Heart left ventricle (tissue), 16 donors: ENCODE data around the gene DOCK7. TPM values are rescaled to one million over a fixed set of nuclear protein-coding genes. Genes with fewer than 3 reads are reported as not detected.
"Not testable (repeated sequence)": the region's sequence is repeated elsewhere in the genome, so short reads cannot be mapped to it uniquely, and the experiment has no call there.

Experiments used
- ATAC-seq, 4 donors: fragments of 200-7000 bp; cut with Tn5 transposase; one replicate each; pipeline ENCODE4 v1.9.1; 2020 to 2022; ENCODE audit warnings: moderate library complexity in 4 of 4, mild to moderate bottlenecking in 3 of 4, moderate number of reproducible peaks in 1 of 4
- DNase-seq, 5 donors: peaks; one replicate each; pipeline ENCODE4 v3.0.0-alpha.2; 2020
- H3K27ac ChIP-seq, 12 donors: fragments of 200-600 bp; sonication (generic) in 4 of 12; one replicate each; pipeline versions ENCODE4 v1.5.0 to v1.8.0; 2016 to 2022; ENCODE audit warnings: mild to moderate bottlenecking in 2 of 12
- H3K27me3 ChIP-seq, 9 donors: fragments of 200-600 bp; sonication (generic) in 2 of 9; one replicate each; pipeline versions ENCODE4 v1.5.1 to v1.8.0; 2016 to 2022; ENCODE audit warnings: mild to moderate bottlenecking in 3 of 9
- H3K36me3 ChIP-seq, 9 donors: fragments of 200-600 bp; sonication (generic) in 2 of 9; one replicate each; pipeline versions ENCODE4 v1.5.0 to v1.8.0; 2018 to 2022; ENCODE audit warnings: mild to moderate bottlenecking in 2 of 9
- H3K4me1 ChIP-seq, 12 donors: fragments of 200-600 bp; sonication (generic) in 4 of 12; one replicate each; pipeline versions ENCODE4 v1.5.0 to v1.8.0; 2016 to 2022; ENCODE audit warnings: mild to moderate bottlenecking in 3 of 12
- H3K4me3 ChIP-seq, 12 donors: fragments of 200-600 bp; sonication (generic) in 4 of 12; one replicate each; pipeline versions ENCODE4 v1.5.0 to v1.8.0; 2017 to 2022; ENCODE audit warnings: mild to moderate bottlenecking in 9 of 12, moderate library complexity in 4 of 12
- H3K9me3 ChIP-seq, 12 donors: fragments of 200-600 bp; sonication (generic) in 4 of 12; one replicate each; pipeline versions ENCODE4 v1.5.0 to v1.8.0; 2016 to 2022; ENCODE audit warnings: mild to moderate bottlenecking in 1 of 12
- CTCF ChIP-seq, 12 donors: fragments of 200-600 bp; sonication (generic) in 4 of 12; IDR thresholded peaks; one replicate each; pipeline versions ENCODE4 v1.5.0 to v1.8.0; 2018 to 2022; ENCODE audit warnings: antibody characterized with exemption in 12 of 12, mild to moderate bottlenecking in 5 of 12
- POLR2A ChIP-seq, 2 donors: fragments of 450-650 bp; IDR thresholded peaks; one replicate each; pipeline ENCODE4 v1.6.1; 2017; ENCODE audit warnings: antibody characterized with exemption in 2 of 2, mild to moderate bottlenecking in 2 of 2, moderate library complexity in 2 of 2
- WGBS, 4 donors: extraction: QIAGEN DNeasy Blood & Tissue Kit in 2 of 4; methylation state at CpG; one replicate each; pipeline versions ENCODE4 v1.1.5 to v1.1.7; 2013 to 2018; 5-methylcytosine and 5-hydroxymethylcytosine counted together
- intact Hi-C, 10 donors: fragments of 100-400 bp; cut with DNase I; formaldehyde crosslinking; loops; one replicate each; pipeline versions ENCODE4 v1.11.1 to v1.14.2; 2022
- polyA plus RNA-seq, 2 donors: library from polyadenylated mRNA; stranded (reverse); fragments of 200-250 nt; gene quantifications; one replicate each; pipeline ENCODE4 v1.2.3, GENCODE V29; 2013
- total RNA-seq, 9 donors: library from RNA; depleted of rRNA in 2 of 9; stranded (reverse); fragments of >200 nt in 2 of 9; fragmentation: NEBNext Ultra II Directional in 3 of 9; extraction: Animal tissue kit (Norgen Biotek cat#: 25700) in 3 of 9; gene quantifications; one replicate each; pipeline versions ENCODE4 v1.1.0 to v1.2.4, GENCODE V29; 2016 to 2023
- donor health status: ischemic (EF 13 %, LVEDD 7.1; RV severe dilation, severe dysfunction).
- donor health status: healthy with polysubstance abuse.
- donor health status: DM: no; HTN: yes; CAD: no.
- donor health status: DM: no; HTN: no; CAD: no.
- donor health status: ischemic (EF 25% LVEDD 6.9; RV normal size, moderate dysfunction).
- donor health status: ischemic (EF 25% LVEDD 5.7; RV mildly dilated, moderate dysfunction).
- donor health status: healthy.
- donor health status: DM: yes; HTN: yes; CAD: no.
- donor health status: ischemic (EF 35%, LVEDD 5.7; RV mildly dilated, moderate dysfunction).
- donor health status: nonischemic (EF 11% LVEDD 7.7; RV severe dilation, severe dysfunction).
- donor health status: DM: yes; HTN: yes; CAD: no.
- donor health status: PGD.
- donor health status: ischemic (EF 29% LVEDD 5.4; RV normal size, mild dysfunction).
- donor health status: nonischemic (EF 23%, LVEDD 6.1; RV moderate dilation, normal function).

DOCK7 gene
- total and polyA plus RNA-seq, 11 donors = 2.9 to 26.7 (median 11.6) TPM

GRCh38 chr1:62685431-62685859, 2.7 kb downstream of the DOCK7 start:
- Histone ChIP-seq H3K4me1 (peaks cover 0 to 43% (median 26%) of the 10 kb centered on the region in 12 donors), H3K27me3 (no peaks in the 10 kb centered on the region), H3K36me3 (no peaks in the 10 kb centered on the region), H3K27ac (no peak overlapping the region), H3K9me3 (no peaks in the 10 kb centered on the region), H3K4me3 (peak overlapping the region in 1 of 12 donors; percentile 1)
- 72 to 80% (median 74%) methylated on average over 3 of the region's 3 CpGs for WGBS, 4 donors
- no peak for DNase-seq
- intact Hi-C loops = loop anchor here in 2 of 10 donors (5.0 to 10.0 kb wide), 2 partner anchors 42 to 59 kb away; no protein-coding TSS in a partner anchor
- ATAC-seq = no peak
- TF ChIP-seq POLR2A (IDR thresholded peaks at IDR 0.05) (no peak), CTCF (IDR thresholded peaks at IDR 0.05) (no peak)

GRCh38 chr1:62682531-62682930, 5.7 kb downstream of the DOCK7 start:
- intact Hi-C loops = loop anchor here in 1 of 10 donors (10.0 kb wide), 1 partner anchor 62 kb away; no protein-coding TSS in a partner anchor
- ATAC-seq = no peak
- TF ChIP-seq CTCF (IDR thresholded peaks at IDR 0.05) (no peak), POLR2A (IDR thresholded peaks at IDR 0.05) (no peak)
- H3K9me3 ChIP-seq = peaks cover 0 to 4% (median 0%) of the 10 kb centered on the region in 12 donors
- no peak overlapping the region for H3K27ac ChIP-seq
- H3K27me3 ChIP-seq = no peaks in the 10 kb centered on the region
- no peaks in the 10 kb centered on the region for H3K36me3 ChIP-seq
- DNase-seq = no peak
- peaks cover 0 to 29% (median 9%) of the 10 kb centered on the region in 12 donors for H3K4me1 ChIP-seq
- no peak overlapping the region for H3K4me3 ChIP-seq

- not testable (repeated sequence) for H3K36me3 ChIP-seq, ATAC-seq, DNase-seq, H3K4me3 ChIP-seq, H3K9me3 ChIP-seq, H3K27ac ChIP-seq, H3K27me3 ChIP-seq
- intact Hi-C loops = loop anchor here in 1 of 10 donors (10.0 kb wide), 1 partner anchor 64 kb away; no protein-coding TSS in a partner anchor
- WGBS, 4 donors = 87 to 100% (median 95%) methylated on average over 2 of the region's 2 CpGs
- H3K4me1 ChIP-seq = peaks cover 0 to 31% (median 4%) of the 10 kb centered on the region in 12 donors
Observed at GRCh38 chr1:62680992-62681391, 7.2 kb downstream of the DOCK7 start.

- ATAC-seq, H3K4me3 ChIP-seq, H3K27me3 ChIP-seq, intact Hi-C loops, H3K9me3 ChIP-seq, H3K27ac ChIP-seq, H3K36me3 ChIP-seq, DNase-seq: not testable (repeated sequence)
- WGBS, 4 donors = 94 to 100% (median 99%) methylated on average over 2 of the region's 2 CpGs
- H3K4me1 ChIP-seq = peaks cover 0 to 14% (median 0%) of the 10 kb centered on the region in 12 donors
Observed at GRCh38 chr1:62677822-62678221, 10.4 kb downstream of the DOCK7 start.

GRCh38 chr1:62676611-62677356, 11.4 kb downstream of the DOCK7 start:
- H3K27me3 ChIP-seq = no peaks in the 10 kb centered on the region
- ATAC-seq = no peak
- no peak overlapping the region for H3K27ac ChIP-seq
- H3K9me3 ChIP-seq = peaks cover 0 to 4% (median 0%) of the 10 kb centered on the region in 12 donors
- no peaks in the 10 kb centered on the region for H3K36me3 ChIP-seq
- no peak overlapping the region for H3K4me3 ChIP-seq
- WGBS, 4 donors = 83 to 93% (median 89%) methylated on average over 2 of the region's 2 CpGs
- intact Hi-C loops = no loop called here
- no peak for DNase-seq
- TF ChIP-seq POLR2A (IDR thresholded peaks at IDR 0.05) (no peak), CTCF (IDR thresholded peaks at IDR 0.05) (no peak)
- peaks cover 0 to 14% (median 0%) of the 10 kb centered on the region in 12 donors for H3K4me1 ChIP-seq
